SK-N-SH (cell line): ENCODE data around the gene BACE2. TPM values are rescaled to one million over a fixed set of nuclear protein-coding genes. Genes with fewer than 3 reads are reported as not detected.
A peak's percentile ranks its signal among the peaks of the same experiment; 100 is the strongest.

ENCODE experiments used
- CTCF ChIA-PET: fragments of 300-600, 350-600 bp; formaldehyde crosslinking; extraction: SDS; loops from one replicate; lab custom pipeline; 2021; lab: Yijun Ruan, JAX
- POLR2A ChIA-PET: fragments of 350-600 bp; sonication (Branson Sonifier 250); formaldehyde crosslinking; extraction: SDS; loops from one replicate; lab custom pipeline; 2020; ENCODE audit warnings: antibody characterized with exemption, inconsistent platforms; lab: Yijun Ruan, JAX
- DNase-seq: peaks from one replicate; pipeline ENCODE4 v3.0.0; 2012
- H2AFZ ChIP-seq: fragments of 200-600 bp; sonication (generic); 2 replicates; pipeline ENCODE4 v1.8.1; 2016; ENCODE audit warnings: antibody characterized with exemption, mild to moderate bottlenecking, low read depth
- H3F3A ChIP-seq: fragments of 200-600 bp; sonication (generic); replicated peaks from 2 replicates; pipeline ENCODE3; 2016; ENCODE audit warnings: antibody characterized with exemption, mild to moderate bottlenecking; ENCODE audit not compliant: insufficient read depth
- H3K27ac ChIP-seq, 2 experiments: fragments of 200-500 bp in 1 of 2; fragments of 200-600 bp in 1 of 2; sonication (Bioruptor generic) in 1 of 2; sonication (generic), shearing (Covaris generic) in 1 of 2; 2 replicates each; pipeline versions ENCODE4 v1.5.1 to v1.6.1; 2014 to 2016; ENCODE audit warnings: low read depth in 2 of 2, inconsistent platforms in 1 of 2, low read length in 1 of 2, mild to moderate bottlenecking in 1 of 2, mixed read lengths in 1 of 2
- H3K27me3 ChIP-seq: fragments of 200-600 bp; sonication (generic), shearing (Covaris generic); 2 replicates; pipeline ENCODE4 v1.6.1; 2016; ENCODE audit warnings: mixed run types; ENCODE audit not compliant: insufficient read depth
- H3K36me3 ChIP-seq, 2 experiments: fragments of 200-500 bp in 1 of 2; fragments of 200-600 bp in 1 of 2; sonication (Bioruptor generic) in 1 of 2; sonication (generic) in 1 of 2; replicated peaks in 1 of 2; 2 replicates each; pipeline versions ENCODE3 to v1.5.1; 2014 to 2016; ENCODE audit warnings: low read length in 1 of 2, mild to moderate bottlenecking in 1 of 2; ENCODE audit not compliant: insufficient read depth in 2 of 2, control insufficient read depth in 1 of 2
- H3K4me1 ChIP-seq, 2 experiments: fragments of 200-500 bp in 1 of 2; fragments of 200-600 bp in 1 of 2; sonication (Bioruptor generic) in 1 of 2; sonication (generic), shearing (Covaris generic) in 1 of 2; 2 replicates each; pipeline versions ENCODE4 v1.5.1 to v1.6.1; 2014 to 2016; ENCODE audit warnings: low read depth in 1 of 2, low read length in 1 of 2, mixed run types in 1 of 2; ENCODE audit not compliant: insufficient read depth in 2 of 2, control insufficient read depth in 1 of 2
- H3K4me2 ChIP-seq: fragments of 200-600 bp; sonication (generic), shearing (Covaris generic); 2 replicates; pipeline ENCODE4 v1.6.1; 2017; ENCODE audit warnings: mixed run types
- H3K4me3 ChIP-seq, 2 experiments: fragments of 200-500 bp in 1 of 2; fragments of 200-600 bp in 1 of 2; sonication (Bioruptor generic) in 1 of 2; sonication (generic), shearing (Covaris generic) in 1 of 2; 2 replicates each; pipeline versions ENCODE4 v1.5.1 to v1.8.1; 2014 to 2016; ENCODE audit warnings: low read depth in 2 of 2, inconsistent platforms in 1 of 2, low read length in 1 of 2, mild to moderate bottlenecking in 1 of 2, mixed read lengths in 1 of 2, moderate library complexity in 1 of 2
- H3K79me2 ChIP-seq: fragments of 200-600 bp; sonication (generic); 2 replicates; pipeline ENCODE4 v1.8.1; 2017; ENCODE audit warnings: mild to moderate bottlenecking; ENCODE audit not compliant: insufficient read depth
- H3K9ac ChIP-seq: fragments of 200-600 bp; sonication (generic); 2 replicates; pipeline ENCODE4 v1.6.1; 2017; ENCODE audit warnings: mixed run types
- H3K9me2 ChIP-seq: fragments of 200-600 bp; sonication (generic); 2 replicates; pipeline ENCODE4 v1.6.1; 2017; ENCODE audit warnings: mixed run types
- H3K9me3 ChIP-seq: fragments of 200-600 bp; sonication (generic); 2 replicates; pipeline ENCODE4 v1.6.1; 2017; ENCODE audit warnings: mixed run types, mild to moderate bottlenecking, moderate library complexity
- H4K20me1 ChIP-seq: fragments of 200-600 bp; sonication (generic); 2 replicates; pipeline ENCODE4 v1.6.1; 2017; ENCODE audit warnings: mild to moderate bottlenecking, mixed run types; ENCODE audit not compliant: insufficient read depth
- ELF1 ChIP-seq: IDR thresholded peaks from 2 replicates; pipeline ENCODE4 v1.4.0; 2012
- EZH2phosphoT487 ChIP-seq: fragments of 200-600 bp; sonication (generic); IDR thresholded peaks from 2 replicates; pipeline ENCODE4 v1.6.1; 2017; ENCODE audit warnings: low read depth, mixed run types, mild to moderate bottlenecking, antibody characterized with exemption, moderate library complexity, borderline replicate concordance
- FOSL2 ChIP-seq: IDR thresholded peaks from 2 replicates; pipeline ENCODE4 v1.4.0; 2012; ENCODE audit warnings: low read depth, mild to moderate bottlenecking, moderate library complexity, borderline replicate concordance
- FOXM1 ChIP-seq: IDR thresholded peaks from 2 replicates; pipeline ENCODE4 v1.4.0; 2012; ENCODE audit warnings: low read depth, mild to moderate bottlenecking
- GABPA ChIP-seq: IDR thresholded peaks from 2 replicates; pipeline ENCODE4 v1.4.0; 2012; ENCODE audit warnings: low read depth, mild to moderate bottlenecking
- MEF2A ChIP-seq: IDR thresholded peaks from 2 replicates; pipeline ENCODE4 v1.4.0; 2012; ENCODE audit warnings: low read depth, borderline replicate concordance
- MXI1 ChIP-seq: IDR thresholded peaks from 2 replicates; pipeline ENCODE4 v1.6.1; 2012; ENCODE audit warnings: mild to moderate bottlenecking, low read depth, low read length, improper control_type of control experiment
- NRF1 ChIP-seq: IDR thresholded peaks from 2 replicates; pipeline ENCODE4 v1.6.1; 2012; ENCODE audit warnings: low read depth, mild to moderate bottlenecking, low read length
- POLR2AphosphoS5 ChIP-seq: IDR thresholded peaks from 2 replicates; pipeline ENCODE4 v1.6.1; 2012; ENCODE audit warnings: low read depth, low read length
- RCOR1 ChIP-seq: fragments of 150-350 bp; IDR thresholded peaks from 2 replicates; pipeline ENCODE4 v1.6.1; 2017; ENCODE audit warnings: antibody characterized with exemption, low read length
- RXRA ChIP-seq: IDR thresholded peaks from 2 replicates; pipeline ENCODE4 v1.4.0; 2012; ENCODE audit warnings: low read depth, mild to moderate bottlenecking, borderline replicate concordance
- SIN3A ChIP-seq: IDR thresholded peaks from 2 replicates; pipeline ENCODE4 v1.6.1; 2012; ENCODE audit warnings: low read depth, mild to moderate bottlenecking, low read length, moderate library complexity, borderline replicate concordance
- SMC3 ChIP-seq: IDR thresholded peaks from 2 replicates; pipeline ENCODE4 v1.6.1; 2012; ENCODE audit warnings: low read depth, low read length, improper control_type of control experiment
- WGBS: methylation state at CpG from one replicate; pipeline ENCODE4 v1.1.6; 2017; ENCODE audit warnings: low lambda C conversion rate; 5-methylcytosine and 5-hydroxymethylcytosine counted together
- polyA plus RNA-seq, 3 experiments: library from polyadenylated mRNA; depleted of rRNA; stranded (reverse); fragments of >200 nt; gene quantifications; 2 replicates each; pipeline ENCODE4 v1.2.3, GENCODE V29; 2012
- TF ChIP-seq, protein P1 (sequence below): fragments of 200-600 bp; sonication (generic); IDR thresholded peaks from 2 replicates; pipeline ENCODE4 v1.6.1; 2017; ENCODE audit warnings: antibody characterized with exemption, mild to moderate bottlenecking, moderate library complexity
- TF ChIP-seq, protein P2 (sequence below): fragments of 150-350 bp; IDR thresholded peaks from 2 replicates; pipeline ENCODE4 v1.6.1; 2016; ENCODE audit warnings: mild to moderate bottlenecking, low read depth, low read length
- TF ChIP-seq, protein P3 (sequence below): IDR thresholded peaks from 2 replicates; pipeline ENCODE4 v1.4.0; 2012; ENCODE audit warnings: low read depth, borderline replicate concordance
- TF ChIP-seq, protein P4 (sequence below): IDR thresholded peaks from 2 replicates; pipeline ENCODE4; 2012

The BACE2 gene
- polyA plus RNA-seq, 1 of the 3 experiments (the other 2 are of a cell fraction), result 23.4 TPM

DNA sequence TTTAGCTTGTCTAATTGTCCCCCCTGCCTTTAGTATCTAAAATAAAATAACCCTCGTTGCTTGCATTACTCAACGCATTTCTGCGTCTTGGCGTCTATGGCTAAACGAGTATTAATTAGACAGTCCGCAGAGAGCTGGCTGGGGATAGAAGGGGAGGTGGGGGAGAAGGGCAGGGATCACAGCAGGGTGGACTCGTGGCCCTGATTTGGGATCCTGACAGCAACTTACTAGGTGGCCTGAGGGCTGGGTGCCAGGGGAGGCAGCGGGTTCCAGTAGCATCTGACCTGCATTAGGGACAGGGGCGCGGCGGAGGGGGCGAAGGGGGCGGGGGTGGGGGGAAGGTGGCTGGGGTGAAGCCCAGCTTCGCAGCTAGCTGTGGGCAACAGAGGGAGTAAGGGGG is 1.1 kb upstream of the BACE2 start (continued):
- TF ChIP-seq EZH2phosphoT487 (no peak), GABPA (no peak)

DNA sequence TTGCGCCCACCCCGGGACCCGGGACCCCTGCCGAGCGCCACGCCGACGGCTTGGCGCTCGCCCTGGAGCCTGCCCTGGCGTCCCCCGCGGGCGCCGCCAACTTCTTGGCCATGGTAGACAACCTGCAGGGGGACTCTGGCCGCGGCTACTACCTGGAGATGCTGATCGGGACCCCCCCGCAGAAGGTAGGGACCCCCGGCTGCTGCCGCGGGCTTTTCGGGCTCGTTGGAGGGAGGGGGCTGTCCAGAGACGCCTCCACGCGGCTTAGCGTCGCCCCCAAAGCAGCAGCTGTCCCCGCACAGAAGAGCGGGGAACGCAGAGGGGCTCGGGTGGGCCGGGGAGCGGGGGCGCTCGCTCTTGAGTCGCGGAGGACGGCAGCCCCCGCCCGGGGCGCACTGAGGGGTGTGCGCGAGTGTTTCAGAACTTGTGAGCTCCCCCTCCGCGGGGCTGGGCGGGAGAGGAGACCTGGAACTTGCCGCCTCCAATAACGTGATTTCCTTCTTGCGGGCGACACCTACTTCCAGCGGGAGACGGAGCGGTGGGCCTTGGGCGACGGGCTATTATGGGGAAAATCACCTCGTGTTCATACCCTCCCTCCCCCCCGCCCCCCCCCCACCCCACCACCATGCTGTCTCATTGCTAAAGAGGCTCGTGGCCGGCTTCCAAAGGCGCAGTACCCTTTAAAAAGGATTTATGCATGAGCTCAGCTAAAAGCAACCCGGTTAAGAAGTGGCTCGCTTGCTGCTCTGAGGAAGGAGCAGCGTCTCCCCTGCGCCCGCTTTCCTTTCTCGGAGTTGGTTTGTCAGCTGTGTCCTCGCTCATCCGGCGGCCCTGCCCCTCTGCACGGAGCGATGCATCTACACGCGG is 664 bp downstream of the BACE2 start:
- Histone ChIP-seq H3K9me3 (no peaks in the 10 kb centered on the region), H3K9me2 (no peaks in the 10 kb centered on the region), H3K36me3 (no peaks in the 10 kb centered on the region), H2AFZ (peak overlapping the region; percentile 89; the same call in 1 of the 2 replicates), H3K27ac (no peak overlapping the region), H4K20me1 (no peaks in the 10 kb centered on the region)
- ChIA-PET CTCF (interaction anchor here (0.9 to 1.8 kb wide), 7 partner anchors 10 to 47 kb away, joined by 3 to 6 read pairs (median 3); no protein-coding TSS in a partner anchor), POLR2A (no interaction called here)
- WGBS, result 5% methylated on average over 22 of the region's 75 CpGs
- DNase-seq, result peak; percentile 27
- no peak for TF ChIP-seq NRF1
- TF ChIP-seq, protein P1, sequence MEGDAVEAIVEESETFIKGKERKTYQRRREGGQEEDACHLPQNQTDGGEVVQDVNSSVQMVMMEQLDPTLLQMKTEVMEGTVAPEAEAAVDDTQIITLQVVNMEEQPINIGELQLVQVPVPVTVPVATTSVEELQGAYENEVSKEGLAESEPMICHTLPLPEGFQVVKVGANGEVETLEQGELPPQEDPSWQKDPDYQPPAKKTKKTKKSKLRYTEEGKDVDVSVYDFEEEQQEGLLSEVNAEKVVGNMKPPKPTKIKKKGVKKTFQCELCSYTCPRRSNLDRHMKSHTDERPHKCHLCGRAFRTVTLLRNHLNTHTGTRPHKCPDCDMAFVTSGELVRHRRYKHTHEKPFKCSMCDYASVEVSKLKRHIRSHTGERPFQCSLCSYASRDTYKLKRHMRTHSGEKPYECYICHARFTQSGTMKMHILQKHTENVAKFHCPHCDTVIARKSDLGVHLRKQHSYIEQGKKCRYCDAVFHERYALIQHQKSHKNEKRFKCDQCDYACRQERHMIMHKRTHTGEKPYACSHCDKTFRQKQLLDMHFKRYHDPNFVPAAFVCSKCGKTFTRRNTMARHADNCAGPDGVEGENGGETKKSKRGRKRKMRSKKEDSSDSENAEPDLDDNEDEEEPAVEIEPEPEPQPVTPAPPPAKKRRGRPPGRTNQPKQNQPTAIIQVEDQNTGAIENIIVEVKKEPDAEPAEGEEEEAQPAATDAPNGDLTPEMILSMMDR, result peak; percentile 14; the same call in 1 of the 2 replicates
- TF ChIP-seq, all 33 proteins: peak for 1
- no peaks in the 10 kb centered on the region; the same call in 1 of the 2 replicates for H3K27me3 ChIP-seq
- peaks cover 7% of the 10 kb centered on the region for H3F3A ChIP-seq
- H3K9ac ChIP-seq, result peak overlapping the region; percentile 43; the same call in 1 of the 2 replicates
- H3K79me2 ChIP-seq, result no peaks in the 10 kb centered on the region
- H3K4me2 ChIP-seq, result peak overlapping the region; percentile 88
- peak overlapping the region; percentile 49 to 85 for H3K4me3 ChIP-seq
- H3K4me1 ChIP-seq, result no peaks in the 10 kb centered on the region

DNA sequence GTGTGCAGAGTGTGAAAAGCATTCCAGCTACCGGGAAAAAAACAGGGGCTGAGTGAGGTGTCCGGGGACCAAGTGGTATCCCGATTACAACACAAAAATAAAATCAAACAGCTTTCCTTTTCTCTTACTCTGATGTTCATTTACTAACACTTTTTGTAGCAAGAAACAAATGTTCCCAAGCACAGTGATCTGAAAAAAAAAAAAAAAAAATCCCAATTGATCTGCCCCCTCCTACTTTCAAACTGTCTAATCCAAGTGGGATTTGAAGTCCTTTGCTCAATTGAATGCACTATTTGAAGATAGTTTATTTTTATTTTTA is 1.3 kb downstream of the BACE2 start:
- Histone ChIP-seq H3K27ac (no peak overlapping the region), H3K27me3 (no peaks in the 10 kb centered on the region; the same call in 1 of the 2 replicates), H3K9ac (no peak overlapping the region), H3K4me1 (no peaks in the 10 kb centered on the region), H2AFZ (no peak overlapping the region), H3K9me2 (no peaks in the 10 kb centered on the region), H3K4me3 (peak overlapping the region; percentile 32 to 58; a peak in 3 of 4 replicates), H3K9me3 (no peaks in the 10 kb centered on the region), H3F3A (peaks cover 7% of the 10 kb centered on the region), H3K36me3 (no peaks in the 10 kb centered on the region), H3K4me2 (peak overlapping the region; percentile 88), H4K20me1 (no peaks in the 10 kb centered on the region), H3K79me2 (no peaks in the 10 kb centered on the region)
- ChIA-PET POLR2A (no interaction called here), CTCF (interaction anchor here (0.9 to 1.8 kb wide), 9 partner anchors 10 to 47 kb away, joined by 3 to 6 read pairs (median 3); no protein-coding TSS in a partner anchor)
- no peak for DNase-seq
- WGBS, result 4% methylated on average over 3 of the region's 3 CpGs
- TF ChIP-seq SIN3A (no peak), RCOR1 (no peak), SMC3 (no peak), MXI1 (no peak), FOXM1 (no peak), EZH2phosphoT487 (no peak), POLR2AphosphoS5 (no peak), NRF1 (no peak), FOSL2 (no peak), RXRA (no peak), MEF2A (no peak), ELF1 (no peak)
- TF ChIP-seq, protein P2, sequence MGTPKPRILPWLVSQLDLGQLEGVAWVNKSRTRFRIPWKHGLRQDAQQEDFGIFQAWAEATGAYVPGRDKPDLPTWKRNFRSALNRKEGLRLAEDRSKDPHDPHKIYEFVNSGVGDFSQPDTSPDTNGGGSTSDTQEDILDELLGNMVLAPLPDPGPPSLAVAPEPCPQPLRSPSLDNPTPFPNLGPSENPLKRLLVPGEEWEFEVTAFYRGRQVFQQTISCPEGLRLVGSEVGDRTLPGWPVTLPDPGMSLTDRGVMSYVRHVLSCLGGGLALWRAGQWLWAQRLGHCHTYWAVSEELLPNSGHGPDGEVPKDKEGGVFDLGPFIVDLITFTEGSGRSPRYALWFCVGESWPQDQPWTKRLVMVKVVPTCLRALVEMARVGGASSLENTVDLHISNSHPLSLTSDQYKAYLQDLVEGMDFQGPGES, result no peak
- TF ChIP-seq, protein P3, sequence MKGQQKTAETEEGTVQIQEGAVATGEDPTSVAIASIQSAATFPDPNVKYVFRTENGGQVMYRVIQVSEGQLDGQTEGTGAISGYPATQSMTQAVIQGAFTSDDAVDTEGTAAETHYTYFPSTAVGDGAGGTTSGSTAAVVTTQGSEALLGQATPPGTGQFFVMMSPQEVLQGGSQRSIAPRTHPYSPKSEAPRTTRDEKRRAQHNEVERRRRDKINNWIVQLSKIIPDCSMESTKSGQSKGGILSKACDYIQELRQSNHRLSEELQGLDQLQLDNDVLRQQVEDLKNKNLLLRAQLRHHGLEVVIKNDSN, result no peak
- TF ChIP-seq, protein P1, result no peak
- TF ChIP-seq, protein P4, sequence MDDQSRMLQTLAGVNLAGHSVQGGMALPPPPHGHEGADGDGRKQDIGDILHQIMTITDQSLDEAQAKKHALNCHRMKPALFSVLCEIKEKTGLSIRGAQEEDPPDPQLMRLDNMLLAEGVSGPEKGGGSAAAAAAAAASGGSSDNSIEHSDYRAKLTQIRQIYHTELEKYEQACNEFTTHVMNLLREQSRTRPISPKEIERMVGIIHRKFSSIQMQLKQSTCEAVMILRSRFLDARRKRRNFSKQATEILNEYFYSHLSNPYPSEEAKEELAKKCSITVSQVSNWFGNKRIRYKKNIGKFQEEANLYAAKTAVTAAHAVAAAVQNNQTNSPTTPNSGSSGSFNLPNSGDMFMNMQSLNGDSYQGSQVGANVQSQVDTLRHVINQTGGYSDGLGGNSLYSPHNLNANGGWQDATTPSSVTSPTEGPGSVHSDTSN, result no peak
